ENCODE measurements around the gene MAPKAP1.

Gene MAPKAP1

DNA sequence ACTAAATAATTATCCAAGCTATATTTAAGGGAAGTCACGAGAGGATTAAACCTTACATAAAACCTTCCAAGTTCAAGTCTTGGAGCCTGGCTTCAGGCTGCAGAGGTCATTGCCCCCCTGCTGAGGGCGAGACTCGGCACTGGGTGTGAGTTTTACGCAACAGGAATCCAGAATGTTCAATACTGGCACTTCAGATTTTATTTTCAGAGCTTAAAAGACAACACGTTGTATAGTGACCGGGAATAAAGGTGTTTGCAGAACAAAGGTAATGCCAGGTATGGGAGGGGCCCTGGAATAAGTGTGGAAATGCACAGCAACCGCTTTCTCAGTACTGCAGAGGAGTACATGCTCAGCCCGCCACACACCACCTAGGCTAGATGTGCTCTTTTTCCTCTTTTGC lies 238.4 kb downstream of the MAPKAP1 start:
- Histone ChIP-seq H3K9ac (ENCODE audit: low read length) (no peak overlapping the region), H4K5ac (ENCODE audit: low read length) (no peak overlapping the region), H3K79me1 (ENCODE audit: low read length) (no peaks in the 10 kb centered on the region), H3K23ac (ENCODE audit: low read length) (no peak overlapping the region), H2BK5ac (ENCODE audit: low read length) (no peak overlapping the region), H2AK5ac (ENCODE audit: low read length) (no peak overlapping the region), H3K4ac (ENCODE audit: low read depth, low read length) (no peak overlapping the region), H3K27me3 (ENCODE audit: insufficient read depth, low read length, poor library complexity) (no peaks in the 10 kb centered on the region), H3K56ac (ENCODE audit: low read length) (no peak overlapping the region), H2BK15ac (replicated peaks; ENCODE audit: low read depth) (no peak overlapping the region), H3K4me1 (ENCODE audit: control insufficient read depth, low read depth, low read length) (peaks cover 3% of the 10 kb centered on the region), H3K4me2 (ENCODE audit: low read length) (no peak overlapping the region), H3K36me3 (ENCODE audit: control insufficient read depth, insufficient read depth, low read length) (no peaks in the 10 kb centered on the region), H3K4me3 (ENCODE audit: low read length) (no peak overlapping the region), H3K27ac (ENCODE audit: low read depth, low read length) (no peak overlapping the region), H2BK120ac (ENCODE audit: low read depth, low read length) (no peak overlapping the region), H3K18ac (ENCODE audit: low read length) (no peak overlapping the region), H4K8ac (ENCODE audit: low read depth, low read length) (no peak overlapping the region), H3K79me2 (ENCODE audit: control insufficient read depth, insufficient read depth, low read length) (no peaks in the 10 kb centered on the region)
- DNase-seq: no peak
- no CpG with 5 or more reads among the region's 8 CpGs for WGBS (ENCODE audit: extremely low coverage, insufficient coverage, low lambda C conversion rate)

DNA sequence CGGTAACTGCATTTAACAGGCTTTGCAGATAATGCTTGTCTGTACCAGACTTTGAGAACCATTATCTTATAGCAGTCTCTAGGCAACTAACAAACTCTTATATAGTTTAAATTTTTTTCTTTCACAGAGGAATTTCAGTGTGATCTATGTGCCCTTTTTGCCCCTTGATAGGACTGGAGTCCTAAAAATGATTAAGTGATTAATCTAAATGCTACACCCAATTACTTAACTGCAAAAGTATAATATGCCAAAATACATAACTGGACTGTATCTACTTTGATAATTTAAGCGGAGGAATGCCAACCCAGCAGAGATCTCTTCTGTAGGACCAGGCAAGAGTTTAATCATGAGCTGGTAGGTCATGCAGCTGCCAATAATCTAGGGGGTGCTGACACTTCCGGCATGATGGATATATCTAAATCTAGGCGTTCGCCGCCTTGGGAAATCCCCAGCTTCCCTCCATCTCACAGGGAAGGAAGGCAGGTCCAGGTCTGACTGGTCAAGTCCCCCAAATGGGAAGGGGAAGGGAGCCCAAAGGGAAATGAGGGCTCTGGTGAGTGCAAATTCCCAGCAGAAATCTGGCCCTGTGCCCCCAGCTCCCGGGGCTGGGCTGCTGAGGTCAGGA lies 239.8 kb downstream of the MAPKAP1 start:
- no peak for DNase-seq
- Histone ChIP-seq H4K8ac (ENCODE audit: low read depth, low read length) (no peak overlapping the region), H2BK120ac (ENCODE audit: low read depth, low read length) (no peak overlapping the region), H3K4me3 (ENCODE audit: low read length) (no peak overlapping the region), H2BK15ac (replicated peaks; ENCODE audit: low read depth) (no peak overlapping the region), H3K79me1 (ENCODE audit: low read length) (no peaks in the 10 kb centered on the region), H3K9ac (ENCODE audit: low read length) (no peak overlapping the region), H3K56ac (ENCODE audit: low read length) (no peak overlapping the region), H3K79me2 (ENCODE audit: control insufficient read depth, insufficient read depth, low read length) (no peaks in the 10 kb centered on the region), H3K23ac (ENCODE audit: low read length) (no peak overlapping the region), H4K5ac (ENCODE audit: low read length) (no peak overlapping the region), H3K4me1 (ENCODE audit: control insufficient read depth, low read depth, low read length) (no peaks in the 10 kb centered on the region), H3K27ac (ENCODE audit: low read depth, low read length) (no peak overlapping the region), H2BK5ac (ENCODE audit: low read length) (no peak overlapping the region), H3K27me3 (ENCODE audit: insufficient read depth, low read length, poor library complexity) (no peaks in the 10 kb centered on the region), H2AK5ac (ENCODE audit: low read length) (no peak overlapping the region), H3K36me3 (ENCODE audit: control insufficient read depth, insufficient read depth, low read length) (no peaks in the 10 kb centered on the region), H3K18ac (ENCODE audit: low read length) (no peak overlapping the region), H3K4me2 (ENCODE audit: low read length) (no peak overlapping the region), H3K4ac (ENCODE audit: low read depth, low read length) (no peak overlapping the region)
- WGBS (ENCODE audit: extremely low coverage, insufficient coverage, low lambda C conversion rate): no CpG with 5 or more reads among the region's 7 CpGs

DNA sequence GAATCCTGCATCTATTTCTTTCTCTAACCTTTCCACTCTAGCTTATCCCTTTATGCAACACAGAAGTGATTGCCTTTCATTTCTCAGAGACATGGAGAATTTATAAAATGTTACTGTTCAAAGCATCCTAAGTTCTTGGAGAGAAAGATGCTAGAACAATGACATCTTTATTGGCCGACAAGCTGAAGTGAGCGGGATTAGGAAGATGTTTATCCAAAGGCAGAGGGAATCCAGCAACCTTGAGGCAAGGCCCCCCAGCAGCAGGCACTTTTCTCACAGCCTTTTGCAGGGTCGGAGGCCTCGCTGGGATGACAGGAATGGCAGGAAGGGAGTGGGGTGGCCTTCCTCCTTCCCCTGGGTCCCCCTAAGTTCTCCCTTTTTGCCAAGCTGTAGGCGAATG lies 240.6 kb downstream of the MAPKAP1 start:
- H4K5ac ChIP-seq (ENCODE audit: low read length): no peak overlapping the region
- no peak overlapping the region for H2BK120ac ChIP-seq (ENCODE audit: low read depth, low read length)
- H2BK15ac ChIP-seq (replicated peaks; ENCODE audit: low read depth): no peak overlapping the region
- no peaks in the 10 kb centered on the region for H3K4me1 ChIP-seq (ENCODE audit: control insufficient read depth, low read depth, low read length)
- H3K23ac ChIP-seq (ENCODE audit: low read length): no peak overlapping the region
- H4K8ac ChIP-seq (ENCODE audit: low read depth, low read length): no peak overlapping the region
- no peak overlapping the region for H2AK5ac ChIP-seq (ENCODE audit: low read length)
- no peak overlapping the region for H3K4me3 ChIP-seq (ENCODE audit: low read length)
- no peak overlapping the region for H3K56ac ChIP-seq (ENCODE audit: low read length)
- no peak overlapping the region for H3K27ac ChIP-seq (ENCODE audit: low read depth, low read length)
- WGBS (ENCODE audit: extremely low coverage, insufficient coverage, low lambda C conversion rate): no CpG with 5 or more reads among the region's 5 CpGs
- H3K27me3 ChIP-seq (ENCODE audit: insufficient read depth, low read length, poor library complexity): no peaks in the 10 kb centered on the region
- H3K4ac ChIP-seq (ENCODE audit: low read depth, low read length): no peak overlapping the region
- DNase-seq: no peak
- no peak overlapping the region for H2BK5ac ChIP-seq (ENCODE audit: low read length)
- no peak overlapping the region for H3K4me2 ChIP-seq (ENCODE audit: low read length)
- no peak overlapping the region for H3K9ac ChIP-seq (ENCODE audit: low read length)
- H3K18ac ChIP-seq (ENCODE audit: low read length): no peak overlapping the region
- H3K79me2 ChIP-seq (ENCODE audit: control insufficient read depth, insufficient read depth, low read length): no peaks in the 10 kb centered on the region
- no peaks in the 10 kb centered on the region for H3K79me1 ChIP-seq (ENCODE audit: low read length)
- H3K36me3 ChIP-seq (ENCODE audit: control insufficient read depth, insufficient read depth, low read length): no peaks in the 10 kb centered on the region

DNA sequence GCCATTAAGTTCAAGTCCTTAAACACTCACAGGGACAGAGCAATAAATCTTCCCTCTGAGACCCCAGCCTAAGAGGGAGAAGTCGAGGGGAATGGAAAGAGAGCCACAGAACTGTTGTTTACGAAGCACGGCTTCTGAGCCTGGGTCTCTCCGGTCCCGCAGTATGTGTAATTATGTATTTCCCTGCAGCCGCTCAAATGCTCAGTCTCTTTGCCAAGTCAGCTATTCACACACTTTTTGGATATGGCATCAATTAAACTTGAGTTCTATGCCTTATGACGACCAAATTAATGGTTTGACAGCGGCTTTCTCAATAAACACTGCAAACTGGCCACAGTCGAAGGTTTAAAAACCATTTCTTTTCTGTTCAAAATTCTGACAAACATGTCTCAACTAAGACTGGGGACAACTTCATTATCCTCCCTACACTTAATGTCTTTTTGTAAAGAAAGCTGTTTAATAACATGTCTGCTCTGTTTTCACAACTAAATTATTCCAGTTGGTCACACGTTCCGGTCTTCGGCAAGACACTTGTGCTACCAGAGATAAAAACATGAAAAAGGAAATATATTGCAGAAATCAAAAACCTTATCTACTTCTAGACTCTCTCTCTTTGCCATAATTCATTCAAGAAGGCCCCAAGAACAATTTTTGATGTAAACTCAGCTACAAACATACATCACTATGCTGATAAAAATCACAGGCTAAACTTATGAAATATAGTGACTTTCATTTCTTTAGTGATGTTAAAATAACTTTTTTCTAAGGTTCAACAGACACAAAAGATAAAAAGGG lies 242.2 kb downstream of the MAPKAP1 start:
- Histone ChIP-seq H2BK5ac (ENCODE audit: low read length) (no peak overlapping the region), H3K4me3 (ENCODE audit: low read length) (no peak overlapping the region), H3K56ac (ENCODE audit: low read length) (no peak overlapping the region), H3K79me1 (ENCODE audit: low read length) (no peaks in the 10 kb centered on the region), H3K9ac (ENCODE audit: low read length) (no peak overlapping the region), H2BK120ac (ENCODE audit: low read depth, low read length) (no peak overlapping the region), H3K4ac (ENCODE audit: low read depth, low read length) (no peak overlapping the region), H4K8ac (ENCODE audit: low read depth, low read length) (no peak overlapping the region), H2AK5ac (ENCODE audit: low read length) (no peak overlapping the region), H3K27ac (ENCODE audit: low read depth, low read length) (no peak overlapping the region), H3K27me3 (ENCODE audit: insufficient read depth, low read length, poor library complexity) (no peaks in the 10 kb centered on the region), H3K4me2 (ENCODE audit: low read length) (no peak overlapping the region), H3K4me1 (ENCODE audit: control insufficient read depth, low read depth, low read length) (no peaks in the 10 kb centered on the region), H3K36me3 (ENCODE audit: control insufficient read depth, insufficient read depth, low read length) (no peaks in the 10 kb centered on the region), H3K18ac (ENCODE audit: low read length) (no peak overlapping the region), H3K23ac (ENCODE audit: low read length) (no peak overlapping the region), H4K5ac (ENCODE audit: low read length) (no peak overlapping the region), H3K79me2 (ENCODE audit: control insufficient read depth, insufficient read depth, low read length) (no peaks in the 10 kb centered on the region), H2BK15ac (replicated peaks; ENCODE audit: low read depth) (no peak overlapping the region)
- WGBS (ENCODE audit: extremely low coverage, insufficient coverage, low lambda C conversion rate): no CpG with 5 or more reads among the region's 12 CpGs
- no peak for DNase-seq

DNA sequence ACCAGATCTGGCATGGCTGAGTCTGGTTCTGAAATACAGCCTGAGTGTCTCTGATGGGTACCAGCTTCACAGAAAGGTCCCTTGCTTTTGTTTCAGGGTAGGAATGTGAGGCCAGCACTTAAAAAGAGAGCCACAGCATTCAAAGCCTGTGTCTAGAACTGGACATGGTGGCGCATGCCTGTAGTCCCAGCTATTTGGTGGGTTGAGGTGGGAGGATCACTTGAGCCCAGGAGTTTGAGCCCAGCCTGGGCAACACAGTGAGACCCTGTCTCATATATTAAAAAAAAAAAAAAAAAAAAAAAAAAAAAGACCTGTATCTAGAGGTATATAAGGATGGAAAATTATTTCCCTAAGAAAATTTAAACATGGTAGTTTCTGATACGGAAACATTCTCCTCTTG lies 243.1 kb downstream of the MAPKAP1 start:
- H3K79me1 ChIP-seq (ENCODE audit: low read length): no peaks in the 10 kb centered on the region
- DNase-seq: no peak
- no peak overlapping the region for H3K23ac ChIP-seq (ENCODE audit: low read length)
- no peak overlapping the region for H3K4me3 ChIP-seq (ENCODE audit: low read length)
- H4K8ac ChIP-seq (ENCODE audit: low read depth, low read length): no peak overlapping the region
- H3K18ac ChIP-seq (ENCODE audit: low read length): no peak overlapping the region
- WGBS (ENCODE audit: extremely low coverage, insufficient coverage, low lambda C conversion rate): no CpG with 5 or more reads among the region's 2 CpGs
- H3K27ac ChIP-seq (ENCODE audit: low read depth, low read length): no peak overlapping the region
- H3K56ac ChIP-seq (ENCODE audit: low read length): no peak overlapping the region
- no peaks in the 10 kb centered on the region for H3K36me3 ChIP-seq (ENCODE audit: control insufficient read depth, insufficient read depth, low read length)
- no peak overlapping the region for H3K9ac ChIP-seq (ENCODE audit: low read length)
- no peak overlapping the region for H4K5ac ChIP-seq (ENCODE audit: low read length)
- no peak overlapping the region for H2AK5ac ChIP-seq (ENCODE audit: low read length)
- no peaks in the 10 kb centered on the region for H3K4me1 ChIP-seq (ENCODE audit: control insufficient read depth, low read depth, low read length)
- no peak overlapping the region for H2BK15ac ChIP-seq (replicated peaks; ENCODE audit: low read depth)
- H3K27me3 ChIP-seq (ENCODE audit: insufficient read depth, low read length, poor library complexity): no peaks in the 10 kb centered on the region
- no peak overlapping the region for H2BK120ac ChIP-seq (ENCODE audit: low read depth, low read length)
- no peak overlapping the region for H2BK5ac ChIP-seq (ENCODE audit: low read length)
- H3K79me2 ChIP-seq (ENCODE audit: control insufficient read depth, insufficient read depth, low read length): no peaks in the 10 kb centered on the region
- H3K4ac ChIP-seq (ENCODE audit: low read depth, low read length): no peak overlapping the region
- no peak overlapping the region for H3K4me2 ChIP-seq (ENCODE audit: low read length)
